Measurements from ENCODE around the gene PHF23. TPM values are rescaled to one million over a fixed set of nuclear protein-coding genes. Genes with fewer than 3 reads are reported as not detected.
A peak's percentile ranks its signal among the peaks of the same experiment; 100 is the strongest.

Gene PHF23
- polyA plus RNA-seq, 3 donors = 59.0 to 72.3 (median 64.3) TPM

DNA sequence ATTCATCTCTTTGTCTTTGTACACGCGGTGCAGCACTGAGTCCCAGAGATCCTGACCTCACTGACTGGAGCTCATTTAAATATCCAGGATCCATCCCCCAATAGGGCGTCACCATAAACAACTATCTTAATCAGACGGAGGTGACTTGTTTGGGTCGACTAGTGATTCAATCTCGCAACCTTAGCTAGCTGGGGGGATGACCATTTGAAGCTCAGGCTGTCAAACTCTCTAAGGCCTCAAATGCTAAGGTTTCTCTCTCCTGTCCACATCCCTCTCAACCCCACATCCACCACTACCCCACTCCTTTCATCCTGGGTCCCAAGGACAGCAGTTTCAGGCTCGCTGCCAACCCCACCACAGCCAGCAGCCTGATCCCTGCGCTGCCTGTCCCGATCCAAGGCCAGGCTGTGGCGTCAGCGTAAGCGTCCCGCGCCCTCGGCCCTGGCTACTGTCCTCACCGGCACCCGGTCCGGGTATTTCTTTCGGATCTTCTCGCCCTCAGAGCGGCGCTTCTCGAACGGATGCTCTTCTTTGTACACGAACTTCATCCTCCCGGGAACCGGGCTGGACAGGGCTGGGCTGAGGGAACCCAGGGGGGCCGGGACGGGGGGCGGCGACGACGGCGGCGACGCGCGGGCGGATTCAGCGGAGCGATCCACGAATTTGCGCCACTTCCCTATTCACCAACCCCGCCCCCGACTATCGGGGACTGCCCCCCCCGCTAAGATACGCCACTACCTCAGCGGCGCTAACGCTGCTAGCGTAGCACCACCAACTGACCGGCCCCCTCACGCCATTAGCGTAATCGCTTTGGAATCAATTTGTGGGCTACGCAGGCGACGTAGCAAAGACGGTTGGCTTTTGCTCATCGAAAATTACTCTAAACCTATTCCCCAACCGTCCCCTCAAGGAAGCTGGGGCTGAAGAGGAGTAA lies 2.8 kb upstream of the PHF23 start, which contains the start of gene GABARAP:
Gene GABARAP, minus strand, starts transcription at position 667 of the 934 bp plus-strand sequence. Its CDS starts 119 bp downstream, at position 548.
- peak; percentile 94 for DNase-seq

DNA sequence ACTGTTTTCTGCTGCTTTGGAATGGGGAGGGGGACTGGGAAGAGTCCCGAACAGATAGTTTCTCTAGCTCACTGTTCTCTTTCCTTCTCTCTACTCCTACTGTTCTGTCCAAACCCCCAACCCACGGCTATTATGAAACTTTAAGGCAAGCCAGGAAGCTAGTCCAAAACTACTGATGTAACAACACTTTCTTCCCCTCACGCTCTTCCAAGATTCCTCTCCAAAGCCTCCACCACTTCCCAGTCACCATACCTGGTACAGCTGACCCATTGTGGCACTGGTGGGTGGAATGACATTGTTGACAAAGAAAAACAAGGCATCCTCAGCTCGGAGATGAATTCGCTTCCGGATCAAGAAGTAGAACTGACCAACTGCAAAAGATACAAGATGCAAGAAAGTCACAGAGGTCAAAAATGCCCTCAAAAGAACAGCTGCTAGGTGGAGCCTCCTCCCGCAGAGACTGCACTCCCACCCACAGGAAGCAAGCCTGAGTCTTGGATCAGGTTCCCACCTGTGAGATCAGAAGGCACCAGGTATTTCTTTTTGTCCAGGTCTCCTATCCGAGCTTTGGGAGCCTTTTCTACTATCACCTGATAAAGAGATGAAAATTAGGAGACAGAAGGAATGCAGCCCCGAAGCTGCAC lies 2.0 kb upstream of the PHF23 start:
- DNase-seq = no peak

DNA sequence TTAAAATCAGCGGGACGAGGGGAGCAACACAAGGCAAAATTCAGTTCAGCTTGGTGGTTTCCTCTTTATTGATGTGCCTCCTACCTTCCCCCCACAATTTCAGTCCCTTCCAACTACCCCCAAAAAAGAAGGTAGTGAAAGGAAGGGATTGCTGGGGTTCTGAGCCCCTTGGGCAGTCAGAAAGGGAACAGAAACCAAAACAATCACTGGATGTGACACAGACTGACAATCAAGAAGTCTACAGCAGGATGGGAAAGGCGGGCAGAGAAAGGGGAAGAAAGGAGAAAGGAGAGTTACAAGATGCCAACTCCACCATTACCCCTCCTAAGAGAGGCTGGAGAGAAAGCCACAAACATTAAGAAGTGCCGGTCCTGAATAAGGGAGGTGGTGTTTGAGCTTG lies 1.1 kb upstream of the PHF23 start:
- no peak for DNase-seq

DNA sequence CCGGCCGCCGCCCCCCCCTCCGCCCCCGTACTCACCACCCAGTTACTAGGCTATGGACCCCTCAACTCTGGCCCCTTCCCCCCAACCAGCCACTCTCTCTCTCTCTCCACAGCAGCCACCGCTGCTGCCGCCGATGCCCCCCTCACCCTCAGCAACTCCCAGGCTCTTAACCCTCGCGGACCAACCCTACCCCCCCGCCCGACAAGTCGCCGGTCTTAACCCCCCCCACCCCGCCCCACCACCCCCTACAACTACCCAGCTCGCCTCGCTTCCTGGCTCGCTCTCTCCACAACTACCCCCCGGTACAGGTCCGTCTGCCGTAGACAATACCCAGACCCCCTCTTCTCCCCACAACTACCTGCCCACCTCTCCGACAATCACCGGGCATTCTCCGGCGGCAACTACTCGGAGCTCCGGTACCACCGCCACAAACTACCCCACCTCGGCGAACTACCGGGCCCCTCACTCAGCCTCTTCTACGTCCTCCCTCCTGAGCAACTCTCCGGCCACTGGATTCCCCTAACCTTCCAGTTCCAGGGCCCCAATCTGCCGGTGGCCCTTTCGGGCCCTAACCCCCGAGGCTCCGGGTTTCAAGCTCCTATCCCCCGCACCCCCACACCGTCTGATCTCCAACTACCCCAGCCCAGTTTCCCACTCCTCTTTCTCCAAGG lies 702 bp downstream of the PHF23 start:
- no peak for DNase-seq

DNA sequence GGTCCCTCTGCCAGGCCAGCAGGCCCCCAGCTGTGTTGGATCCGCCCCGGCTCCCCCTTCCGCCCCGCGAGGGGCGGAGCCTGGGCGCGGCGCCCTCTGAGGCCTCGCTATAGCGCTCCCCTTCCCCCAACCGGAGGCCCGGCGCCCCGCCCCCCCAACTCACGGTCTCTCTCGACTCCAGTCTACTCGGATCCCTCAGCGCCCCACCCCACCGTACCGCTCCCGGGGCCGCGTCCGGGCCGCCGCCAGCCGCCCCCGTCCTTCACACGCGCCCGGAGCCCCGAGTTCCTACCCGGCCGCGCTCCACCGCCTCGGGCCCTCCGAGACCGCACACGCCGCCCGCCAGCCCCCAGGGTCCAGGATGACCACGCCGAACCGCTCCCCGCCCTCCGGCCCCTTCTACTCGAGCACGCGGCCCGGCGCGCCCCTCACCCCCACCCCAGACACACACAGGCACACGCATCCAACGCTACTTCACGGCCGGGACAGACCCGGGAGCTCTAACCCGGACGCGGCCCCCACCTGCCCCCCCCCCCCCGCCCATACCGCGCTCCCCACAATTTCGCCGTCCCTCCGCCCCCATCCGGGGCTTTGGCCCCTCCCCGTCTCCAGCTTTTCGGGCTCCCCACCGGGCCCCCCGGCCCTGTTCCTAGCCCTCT lies 1.4 kb downstream of the PHF23 start:
- no peak for DNase-seq

DNA sequence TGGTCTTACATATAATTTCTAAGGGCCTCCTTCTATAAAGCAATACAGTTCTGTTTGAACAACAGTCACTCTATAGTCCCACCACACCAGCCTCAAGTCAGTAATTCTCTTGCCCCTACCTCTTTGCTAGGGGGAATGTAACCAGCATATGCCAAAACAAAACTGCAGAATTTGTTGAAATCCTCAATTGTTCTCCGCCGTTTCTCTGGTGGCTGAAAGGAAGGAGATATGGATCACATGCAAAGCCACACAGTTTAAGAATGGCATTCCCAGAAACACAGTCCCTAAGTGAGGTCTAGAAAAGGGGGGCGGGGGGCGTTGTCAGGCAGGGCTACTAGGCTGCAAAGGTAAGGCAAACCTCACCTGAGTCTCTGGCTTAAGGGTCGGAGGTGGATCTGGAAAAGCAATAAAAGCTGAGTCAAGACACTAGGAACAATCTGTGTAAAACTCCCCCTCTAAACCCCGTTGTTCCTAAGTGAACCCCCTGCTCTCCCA lies 1.9 kb downstream of the PHF23 start:
- no peak for DNase-seq

DNA sequence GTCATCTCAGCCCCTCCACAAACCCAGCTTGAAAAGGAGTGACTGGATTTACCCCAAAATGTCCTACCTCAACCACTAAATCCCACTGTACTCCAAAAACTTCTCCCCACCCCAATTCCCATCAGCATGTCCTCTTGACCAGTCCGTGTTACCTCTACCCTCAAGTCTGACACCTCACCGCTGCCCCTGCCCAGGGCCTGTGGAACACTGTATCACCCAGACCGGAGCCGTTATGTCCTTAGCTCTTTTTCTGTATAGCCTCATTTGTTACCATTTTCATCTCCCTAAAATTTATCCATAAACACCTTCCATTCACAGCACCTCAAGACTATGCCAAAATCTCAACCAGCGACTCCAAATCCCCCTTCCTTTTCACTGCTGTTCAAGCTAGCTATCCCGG lies 2.4 kb downstream of the PHF23 start:
- no peak for DNase-seq

DNA sequence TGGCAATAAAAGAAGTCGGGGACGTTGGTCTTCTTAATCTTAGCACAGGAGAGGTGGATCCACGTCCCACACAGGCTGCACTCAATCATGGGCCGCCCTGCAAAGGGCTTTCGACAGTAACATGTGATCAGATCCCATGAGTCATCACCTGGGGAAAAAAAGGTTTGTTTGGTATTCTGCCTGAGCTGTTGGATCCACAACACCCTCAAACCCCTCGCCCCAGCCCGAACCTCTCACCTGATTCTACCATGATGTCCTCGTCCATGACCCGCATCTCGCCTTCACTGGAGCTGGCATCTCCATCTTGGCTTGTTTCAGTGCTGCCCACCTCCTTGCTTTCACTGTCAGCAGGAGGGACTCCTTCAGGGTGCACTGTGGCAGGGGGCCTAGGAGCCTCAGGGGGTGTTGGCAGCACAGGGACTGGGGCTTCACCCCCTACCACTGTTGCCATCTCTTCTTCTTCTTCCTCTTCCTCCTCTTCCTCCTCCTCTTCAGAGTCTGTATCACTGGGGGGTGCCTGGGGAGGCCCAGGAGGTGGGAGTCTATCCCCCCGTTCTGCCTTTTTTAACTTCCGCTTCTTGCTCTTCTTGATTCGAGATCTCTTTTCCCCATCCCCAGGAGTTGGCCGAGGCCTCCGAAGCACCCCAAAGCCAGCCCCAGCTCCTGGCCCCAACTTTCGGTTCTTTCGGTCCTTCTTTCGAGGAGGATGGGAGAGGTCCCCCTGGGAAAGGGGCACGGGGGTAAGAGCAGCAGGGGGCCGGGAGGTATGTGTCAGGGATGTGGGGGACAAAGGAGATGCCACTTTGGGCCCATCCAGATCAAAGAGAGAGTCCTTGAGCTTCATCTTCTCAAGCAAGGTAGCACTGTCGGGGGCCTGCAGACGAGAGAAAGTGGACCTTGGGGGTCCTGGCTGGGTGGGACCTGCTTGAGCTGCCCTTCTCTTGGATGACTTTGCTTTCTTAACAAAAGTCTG lies 3.3 kb downstream of the PHF23 start:
- DNase-seq = no peak

DNA sequence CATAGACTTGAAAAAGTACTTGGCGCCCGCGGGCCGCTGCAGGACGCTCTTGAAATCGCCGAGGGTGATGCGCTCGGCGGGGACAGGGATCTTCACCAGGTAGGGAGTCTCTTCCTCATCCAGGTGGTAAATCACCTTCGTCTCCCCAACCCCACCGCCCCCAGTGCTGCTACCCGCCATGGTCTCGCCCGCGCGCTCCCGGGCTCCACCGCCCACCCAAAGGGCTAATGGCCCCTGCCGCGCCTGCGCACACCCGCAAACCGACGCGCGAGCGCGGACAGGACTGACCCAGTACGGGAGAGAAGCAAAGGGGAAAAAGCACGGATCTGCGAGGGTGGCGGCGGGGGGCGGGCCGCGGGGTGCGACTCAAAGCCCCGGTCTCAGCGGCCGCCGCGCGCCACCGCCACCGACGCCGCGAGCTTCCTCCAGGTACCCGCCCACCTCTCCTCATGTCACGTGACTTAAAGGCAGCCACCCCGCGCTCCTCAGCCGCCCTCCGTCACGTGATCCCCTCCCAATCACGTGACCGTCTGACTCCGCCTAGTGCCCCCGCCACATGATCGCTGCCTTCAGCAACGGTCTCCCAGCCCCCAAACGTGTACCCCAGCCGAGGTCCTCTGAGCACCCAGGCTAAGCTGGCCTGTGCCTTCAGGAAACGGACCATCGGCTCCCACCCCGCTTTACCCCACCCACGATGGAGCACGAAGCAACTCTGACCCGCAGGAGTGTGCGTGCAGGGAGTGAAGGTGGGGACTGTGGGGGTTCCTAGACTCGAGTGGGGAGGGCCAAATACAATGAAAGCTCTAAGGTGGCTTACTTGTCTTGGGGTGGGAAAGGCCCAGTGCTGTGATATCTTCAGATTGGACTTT lies 4.9 kb downstream of the PHF23 start, which contains the start of gene DVL2:
Gene DVL2, minus strand, starts transcription at position 435 of the 869 bp plus-strand sequence. Its CDS starts 255 bp downstream, at position 180.
- DNase-seq = peak; percentile 95

DNA sequence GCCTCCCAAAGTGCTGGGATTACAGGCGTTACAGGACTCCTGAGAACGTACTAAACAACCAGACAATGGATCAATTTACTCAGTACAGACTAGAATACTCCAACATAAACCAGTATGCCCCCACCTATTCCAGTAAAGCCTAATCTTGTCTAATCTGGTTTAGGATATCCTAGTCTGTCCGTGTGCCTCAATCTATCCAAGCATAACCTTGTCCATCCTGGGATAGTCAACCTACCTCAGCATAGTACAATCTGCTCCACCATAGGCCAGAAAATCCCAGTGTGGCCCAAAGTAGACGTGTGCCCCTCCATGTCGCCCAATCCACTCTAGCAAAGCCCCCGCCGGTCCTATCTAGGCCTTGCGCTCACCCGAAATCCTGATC lies 5.6 kb downstream of the PHF23 start:
- no peak for DNase-seq

DNA sequence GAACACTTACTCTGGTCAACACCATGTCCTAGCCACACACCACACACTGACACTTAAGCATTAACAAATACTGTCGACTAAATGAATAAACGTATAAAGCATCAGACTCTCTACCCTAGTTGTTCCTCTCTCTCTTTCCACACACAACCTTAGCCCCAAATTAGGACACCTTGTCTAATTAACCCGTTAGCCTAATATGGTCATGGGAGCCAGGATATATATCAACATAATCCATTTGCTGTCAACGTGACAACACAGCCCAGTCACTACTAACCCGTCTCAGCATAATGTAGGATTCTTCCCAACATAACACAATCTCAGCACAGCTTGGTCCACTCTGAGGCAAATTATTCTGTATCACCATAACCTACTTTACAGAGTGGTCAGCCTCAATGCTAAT lies 7.1 kb downstream of the PHF23 start:
- DNase-seq = no peak

DNA sequence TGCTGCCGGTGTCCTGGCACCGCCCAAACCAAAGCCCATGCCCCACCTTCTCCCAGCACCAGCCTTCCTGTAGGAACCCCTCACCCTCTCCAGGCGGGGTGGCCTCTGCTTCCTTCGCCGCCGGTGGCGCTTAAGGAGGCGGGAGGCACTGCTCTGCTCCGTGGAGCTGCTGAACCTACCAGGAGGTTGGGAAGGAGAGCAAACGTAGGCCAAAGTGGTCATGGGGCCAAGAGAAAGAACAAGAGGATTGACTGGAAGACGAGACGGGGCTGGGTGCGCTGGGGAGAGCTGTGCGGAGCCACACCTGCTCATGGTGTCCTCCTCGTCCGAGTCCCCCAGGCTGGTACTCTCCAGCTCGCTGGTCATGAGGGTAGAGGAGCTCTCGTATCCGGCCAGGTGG lies 9.8 kb downstream of the PHF23 start:
- no peak for DNase-seq

DNA sequence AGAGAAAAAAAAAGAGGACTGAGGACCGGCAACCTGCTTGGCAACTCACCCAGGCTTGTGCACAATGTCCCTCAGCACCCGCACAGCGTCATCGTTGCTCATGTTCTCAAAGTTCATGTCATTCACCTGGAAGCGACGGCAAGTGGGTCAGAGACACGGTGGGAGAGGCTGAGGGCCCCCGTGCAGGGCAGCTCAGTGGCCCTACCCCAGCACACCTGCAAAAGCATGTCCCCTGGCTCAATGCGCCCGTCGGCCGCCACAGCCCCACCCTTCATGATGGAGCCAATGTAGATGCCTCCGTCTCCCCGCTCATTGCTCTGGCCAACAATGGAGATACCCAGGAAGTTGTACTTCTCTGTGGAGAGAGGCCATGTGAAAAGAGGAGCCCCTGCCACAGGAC lies 10.3 kb downstream of the PHF23 start:
- DNase-seq = no peak

DNA sequence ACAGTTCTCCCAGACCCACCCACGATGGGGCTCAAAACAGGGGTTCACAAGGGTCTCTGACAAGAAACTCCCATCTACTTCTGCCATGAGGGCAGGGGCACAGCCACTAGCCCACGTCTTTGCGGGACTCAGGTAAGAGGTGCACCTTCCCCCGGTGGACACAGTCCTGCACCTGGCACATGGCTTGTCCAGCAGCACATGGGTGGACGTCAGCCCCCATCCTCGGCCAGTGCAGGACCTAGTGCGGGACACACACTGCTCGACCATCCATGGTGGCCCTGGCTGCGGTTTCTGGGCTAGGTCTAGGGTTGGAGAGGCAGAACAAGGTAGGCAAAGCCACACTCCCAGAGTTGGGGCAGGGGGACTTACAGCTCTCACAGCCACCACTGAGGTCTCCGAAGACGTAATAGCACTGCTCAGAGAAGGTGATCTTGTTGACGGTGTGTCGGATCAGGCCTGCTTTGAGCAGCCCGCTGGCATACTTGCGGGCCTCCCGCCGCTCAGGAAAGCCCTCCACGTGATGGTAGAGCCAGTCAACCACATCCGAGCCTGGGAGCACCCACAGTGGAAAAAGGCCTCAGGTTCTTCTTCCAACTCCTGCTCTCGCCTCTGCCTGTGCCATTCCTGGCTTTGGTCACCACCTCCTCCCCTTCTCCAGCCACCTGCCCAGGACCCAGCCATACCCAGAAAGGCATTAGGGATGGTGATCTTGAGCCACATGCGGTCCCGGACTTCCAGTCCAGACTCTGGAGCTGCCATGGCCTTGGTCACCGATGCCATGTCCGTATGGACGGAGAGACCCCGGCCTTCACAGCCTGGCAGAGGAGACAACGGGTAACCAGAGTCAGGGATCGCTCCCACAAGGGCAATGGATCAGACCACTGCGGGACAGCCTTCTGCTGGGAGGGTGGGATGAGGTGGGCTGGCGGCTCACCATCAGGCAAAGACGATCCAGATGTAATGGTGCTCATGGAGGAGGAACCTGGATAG lies 12.2 kb downstream of the PHF23 start:
- no peak for DNase-seq

DNA sequence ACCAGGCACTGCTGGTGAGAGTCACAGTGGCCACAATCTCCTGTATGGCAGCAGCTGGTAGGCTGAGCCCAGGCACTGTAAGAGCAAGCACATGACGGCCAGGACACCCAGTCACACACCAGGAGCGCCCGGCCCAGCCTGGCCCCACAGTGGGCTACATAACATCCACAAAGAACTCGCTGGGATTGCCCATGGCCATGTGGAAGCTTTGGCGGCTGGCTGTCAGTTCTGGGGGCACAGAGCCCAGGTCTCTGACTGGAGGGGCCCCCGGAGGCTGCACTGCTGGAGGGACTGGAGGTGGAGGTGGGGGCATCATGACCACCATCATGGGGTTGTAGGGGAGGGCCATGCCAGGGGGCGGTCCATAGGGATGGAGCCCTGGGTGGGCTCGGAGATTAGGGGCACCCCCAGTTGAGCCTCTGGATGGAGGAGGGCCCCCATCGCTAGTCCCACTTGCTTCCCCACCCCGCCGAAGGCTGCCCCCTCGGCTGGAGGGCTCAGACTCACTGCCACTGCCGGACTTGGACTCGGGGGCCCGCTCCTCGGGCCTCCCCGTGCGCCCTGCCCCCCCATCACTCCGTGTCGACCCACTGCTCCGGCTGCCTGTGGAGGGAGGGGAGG lies 13.4 kb downstream of the PHF23 start:
- DNase-seq = no peak

DNA sequence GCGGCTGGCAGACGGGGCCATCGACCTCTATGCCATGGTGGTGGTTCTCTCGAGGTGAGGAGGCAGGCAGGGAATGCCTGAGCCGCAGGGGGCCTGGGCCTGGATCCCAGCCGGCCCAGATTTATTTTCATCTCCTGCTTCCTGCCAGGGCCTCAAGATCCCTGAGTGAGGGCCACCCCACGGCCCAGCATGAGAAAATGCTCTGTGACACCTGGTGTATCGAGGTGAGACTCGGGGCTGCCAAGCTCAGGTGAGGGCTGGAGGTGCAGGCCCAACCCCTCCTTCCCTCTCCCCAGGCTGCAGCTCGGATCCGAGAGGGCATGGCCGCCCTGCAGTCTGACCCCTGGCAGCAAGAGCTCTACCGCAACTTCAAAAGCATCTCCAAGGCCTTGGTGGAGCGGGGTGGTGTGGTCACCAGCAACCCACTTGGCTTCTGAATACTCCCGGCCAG lies 14.6 kb downstream of the PHF23 start:
- no peak for DNase-seq

DNA sequence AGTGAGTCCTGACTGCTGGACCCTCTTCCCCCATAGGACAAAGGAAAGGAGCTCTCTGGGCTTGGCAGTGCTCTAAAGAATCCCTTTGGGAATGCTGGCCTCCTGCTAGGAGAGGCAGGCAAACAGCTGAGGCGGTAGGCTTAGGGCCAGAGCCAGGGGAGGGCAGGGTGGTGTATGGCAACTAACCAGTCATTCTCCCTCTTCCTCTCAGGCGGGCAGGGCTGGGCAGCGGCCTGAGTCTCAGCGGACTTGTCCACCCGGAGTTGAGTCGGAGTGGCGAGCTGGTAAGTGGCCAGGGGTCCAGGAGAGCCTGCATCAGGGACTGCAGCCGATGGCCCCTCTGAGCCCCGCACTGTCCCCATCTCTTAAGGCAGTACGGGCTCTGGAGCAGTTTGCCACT lies 15.1 kb downstream of the PHF23 start:
- DNase-seq = no peak

DNA sequence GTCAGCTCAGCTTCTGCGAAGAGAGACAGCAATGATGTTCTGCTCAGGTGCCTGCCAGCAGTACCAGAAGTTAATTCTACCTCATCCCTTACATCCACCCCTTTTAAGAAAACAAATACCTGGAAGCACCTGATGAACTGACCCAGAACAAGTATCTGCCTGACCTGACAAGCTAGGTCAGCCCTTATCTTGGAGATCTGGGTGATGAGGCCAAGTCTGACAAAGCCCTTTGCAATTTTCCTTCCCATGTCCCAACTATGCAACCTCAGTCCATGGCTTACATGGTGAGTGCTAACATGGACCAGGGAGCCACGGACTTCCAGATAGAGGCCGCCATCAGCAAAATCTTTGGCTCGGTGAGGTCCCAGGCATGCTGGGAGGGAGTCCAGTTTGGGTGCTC lies 15.9 kb downstream of the PHF23 start:
- no peak for DNase-seq

Measured in renal pelvis (tissue), 4 donors.